Thymus (tissue), 14 donors: ENCODE data around the gene MS4A15. TPM values are rescaled to one million over a fixed set of nuclear protein-coding genes. Genes with fewer than 3 reads are reported as not detected.
A peak's percentile ranks its signal among the peaks of the same experiment; 100 is the strongest.
"Not testable (repeated sequence)": the region's sequence is repeated elsewhere in the genome, so short reads cannot be mapped to it uniquely, and the experiment has no call there.

Experiments
- DNase-seq, 9 donors: peaks; one replicate each; pipeline ENCODE4 v3.0.0-alpha.2; 2013; ENCODE audit warnings: low spot score in 9 of 9, low read depth in 6 of 9, missing footprints in 1 of 9
- H3K27ac ChIP-seq, 2 donors: one replicate each; pipeline ENCODE4 v1.5.1; 2013; ENCODE audit warnings: control low read depth in 1 of 2, low read depth in 1 of 2, low read length in 1 of 2, mild to moderate bottlenecking in 1 of 2, moderate library complexity in 1 of 2
- H3K27me3 ChIP-seq, 2 donors: one replicate each; pipeline ENCODE4 v1.5.1; 2013; ENCODE audit warnings: low read length in 1 of 2; ENCODE audit not compliant: control insufficient read depth in 2 of 2, insufficient read depth in 1 of 2
- H3K36me3 ChIP-seq, 2 donors: one replicate each; pipeline ENCODE4 v1.5.1; 2013; ENCODE audit warnings: low read length in 1 of 2, mild to moderate bottlenecking in 1 of 2, moderate library complexity in 1 of 2; ENCODE audit not compliant: control insufficient read depth in 2 of 2, insufficient read depth in 2 of 2
- H3K4me1 ChIP-seq, 2 donors: one replicate each; pipeline ENCODE4 v1.5.1; 2013; ENCODE audit warnings: low read length in 2 of 2; ENCODE audit not compliant: control insufficient read depth in 2 of 2, insufficient read depth in 2 of 2
- H3K4me3 ChIP-seq, 2 donors: one replicate each; pipeline ENCODE4 v1.5.1; 2013; ENCODE audit warnings: low read length in 2 of 2, control low read depth in 1 of 2, mild to moderate bottlenecking in 1 of 2
- H3K9me3 ChIP-seq, 2 donors: one replicate each; pipeline ENCODE4 v1.5.1; 2013; ENCODE audit warnings: low read length in 1 of 2, mild to moderate bottlenecking in 1 of 2; ENCODE audit not compliant: control insufficient read depth in 2 of 2, insufficient read depth in 1 of 2
- WGBS: extraction: QIAGEN DNeasy Blood & Tissue Kit; methylation state at CpG from one replicate; pipeline ENCODE4 v1.1.7; 2013; 5-methylcytosine and 5-hydroxymethylcytosine counted together
- long read RNA-seq, 10 donors: transcript quantifications; one replicate each; lab custom pipeline, GENCODE V29; 2026
- polyA plus RNA-seq: library from polyadenylated mRNA; stranded (reverse); fragments of 200-250 nt; gene quantifications from one replicate; pipeline ENCODE4 v1.2.3, GENCODE V29; 2013
- total RNA-seq: library from RNA; stranded (reverse); fragments of 120-200 nt; gene quantifications from one replicate; pipeline ENCODE4 v1.2.4, GENCODE V29; 2013
- donor health status: healthy.

MS4A15 gene, protein sequence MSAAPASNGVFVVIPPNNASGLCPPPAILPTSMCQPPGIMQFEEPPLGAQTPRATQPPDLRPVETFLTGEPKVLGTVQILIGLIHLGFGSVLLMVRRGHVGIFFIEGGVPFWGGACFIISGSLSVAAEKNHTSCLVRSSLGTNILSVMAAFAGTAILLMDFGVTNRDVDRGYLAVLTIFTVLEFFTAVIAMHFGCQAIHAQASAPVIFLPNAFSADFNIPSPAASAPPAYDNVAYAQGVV
- total RNA-seq (not detected), polyA plus RNA-seq (0.23 TPM)
- long read RNA-seq, donor 1 = 0 reads
- long read RNA-seq, donor 2 = 0 reads
- long read RNA-seq, donor 3 = 0 reads
- long read RNA-seq, donor 4 = 0 reads
- long read RNA-seq, donor 5 = 0 reads
- long read RNA-seq, donor 6 = 0 reads
- long read RNA-seq, donor 7 = 0 reads
- long read RNA-seq, donor 8 = 0 reads
- long read RNA-seq, donor 9 = 0 reads
- long read RNA-seq, donor 10 = 0 reads

DNA sequence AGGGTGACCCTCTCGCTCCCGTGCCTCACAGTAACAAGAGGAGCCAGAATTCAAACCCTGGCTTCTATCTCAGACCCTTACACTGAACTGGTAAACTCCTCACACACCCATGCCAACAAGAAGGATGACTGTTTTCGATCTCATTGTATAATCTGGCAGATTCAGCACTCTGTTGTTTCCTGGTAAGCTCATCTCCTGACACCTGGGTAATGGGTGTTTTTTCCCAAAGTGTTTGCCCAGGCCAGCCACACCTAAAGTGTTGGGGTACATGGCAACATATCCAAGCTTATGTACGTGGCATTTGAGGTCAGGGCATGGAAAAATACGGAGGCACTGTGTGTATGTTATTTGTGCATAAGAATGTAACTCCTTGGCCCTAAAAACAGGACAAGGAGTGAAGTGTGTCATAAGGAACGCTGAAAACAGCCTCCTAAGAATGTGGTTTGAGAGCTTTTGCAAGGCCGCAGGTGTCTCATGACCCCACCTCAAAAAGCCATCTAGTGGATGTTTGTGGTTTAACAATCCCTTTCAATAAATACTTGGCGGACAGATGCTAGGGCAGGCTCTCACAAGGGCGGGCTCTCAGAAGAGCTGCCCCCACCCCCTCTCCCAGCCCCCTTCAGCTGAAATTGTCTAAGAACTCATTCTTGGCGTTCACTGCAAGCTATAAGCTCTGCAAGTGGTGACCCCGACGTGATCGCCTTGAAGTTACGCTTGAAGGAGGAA is at the start of gene MS4A15:
Gene MS4A15, plus strand, starts transcription at position 561 of the 726 bp plus-strand sequence. CDS start 6,867 bp downstream, outside the sequence.
- 62% methylated on average over 14 of the region's 14 CpGs for WGBS
- Histone ChIP-seq H3K4me1 (peaks cover 0 to 11% of the 10 kb centered on the region in 2 donors), H3K27me3 (no peaks in the 10 kb centered on the region), H3K4me3 (no peak within 1 kb of the TSS), H3K9me3 (no peaks in the 10 kb centered on the region), H3K36me3 (no peaks in the 10 kb centered on the region), H3K27ac (no peak within 1 kb of the TSS)
- DNase-seq = peak in 8 of 9 donors; percentile 23 to 73 (median 34)

DNA sequence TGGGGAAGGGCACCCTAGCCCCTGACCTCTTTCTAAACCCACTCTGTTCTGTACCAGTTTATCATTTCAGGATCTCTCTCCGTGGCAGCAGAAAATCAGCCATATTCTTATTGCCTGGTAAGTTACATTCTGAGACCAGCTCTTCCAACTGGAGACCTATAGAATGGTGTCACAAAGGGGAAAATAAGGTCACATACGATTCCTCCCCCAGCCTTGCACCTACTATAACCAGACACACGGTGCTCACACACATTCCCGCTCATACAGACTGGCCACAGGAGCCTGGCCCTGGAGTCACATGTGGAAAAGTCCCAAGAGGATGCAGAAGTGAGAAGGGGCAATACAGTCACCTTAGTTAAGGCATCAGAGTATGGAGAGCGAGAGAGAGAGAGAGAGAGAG is 49.7 kb upstream of the MS4A15 start:
- Histone ChIP-seq H3K4me1 (no peaks in the 10 kb centered on the region), H3K9me3 (no peaks in the 10 kb centered on the region), H3K4me3 (no peak overlapping the region), H3K27me3 (peaks cover 0 to 3% of the 10 kb centered on the region in 2 donors), H3K27ac (no peak overlapping the region), H3K36me3 (no peaks in the 10 kb centered on the region)
- DNase-seq = no peak
- WGBS = 90% methylated on average over 5 of the region's 5 CpGs

DNA sequence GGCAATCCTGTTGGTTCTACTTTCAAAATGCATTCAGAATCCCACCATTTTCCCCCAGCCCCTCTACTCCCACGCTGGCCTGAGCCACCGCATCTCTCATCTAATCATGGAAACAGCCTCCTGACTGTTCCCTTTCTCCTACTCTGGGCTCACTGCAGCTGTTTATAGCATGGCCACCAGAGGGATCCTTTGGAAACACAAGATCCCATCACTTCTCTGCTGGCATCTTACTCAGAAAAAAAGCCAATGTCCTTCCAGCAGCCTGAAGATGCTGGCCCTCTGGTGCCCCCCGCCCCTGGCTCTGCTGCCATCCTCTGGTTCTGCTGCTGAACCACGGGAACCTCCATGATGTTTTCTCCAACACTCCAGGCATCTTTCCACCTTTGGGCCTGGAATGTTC is 46.2 kb upstream of the MS4A15 start:
- 94% methylated on average over 4 of the region's 4 CpGs for WGBS
- no peak overlapping the region for H3K27ac ChIP-seq
- no peak overlapping the region for H3K4me3 ChIP-seq
- H3K9me3 ChIP-seq = no peaks in the 10 kb centered on the region
- H3K27me3 ChIP-seq = peaks cover 0 to 3% of the 10 kb centered on the region in 2 donors
- H3K36me3 ChIP-seq = no peaks in the 10 kb centered on the region
- no peak for DNase-seq
- no peaks in the 10 kb centered on the region for H3K4me1 ChIP-seq

DNA sequence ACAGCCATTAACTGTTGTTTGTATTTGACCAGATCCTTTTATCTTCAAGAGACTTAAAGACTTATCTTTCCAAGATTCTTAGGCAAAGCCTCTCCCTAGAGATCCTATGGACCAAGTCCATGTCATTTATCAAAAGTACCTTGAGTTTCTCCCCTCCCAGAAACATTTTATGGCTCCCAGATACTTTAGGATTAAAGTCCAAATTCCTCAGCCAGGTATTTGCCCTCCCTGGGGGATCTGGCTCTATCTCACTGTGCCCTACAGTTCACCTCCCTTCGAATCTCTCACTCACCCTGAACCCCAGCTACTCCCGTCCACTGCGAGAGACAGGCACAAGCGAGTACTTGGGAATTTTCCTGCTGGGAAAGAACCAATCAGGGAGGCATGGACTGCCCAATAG is 45.4 kb upstream of the MS4A15 start:
- no peaks in the 10 kb centered on the region for H3K9me3 ChIP-seq
- peaks cover 0 to 3% of the 10 kb centered on the region in 2 donors for H3K27me3 ChIP-seq
- no peaks in the 10 kb centered on the region for H3K36me3 ChIP-seq
- no peak overlapping the region for H3K27ac ChIP-seq
- no peak for DNase-seq
- WGBS = 93% methylated on average over 4 of the region's 4 CpGs
- no peaks in the 10 kb centered on the region for H3K4me1 ChIP-seq
- H3K4me3 ChIP-seq = no peak overlapping the region

DNA sequence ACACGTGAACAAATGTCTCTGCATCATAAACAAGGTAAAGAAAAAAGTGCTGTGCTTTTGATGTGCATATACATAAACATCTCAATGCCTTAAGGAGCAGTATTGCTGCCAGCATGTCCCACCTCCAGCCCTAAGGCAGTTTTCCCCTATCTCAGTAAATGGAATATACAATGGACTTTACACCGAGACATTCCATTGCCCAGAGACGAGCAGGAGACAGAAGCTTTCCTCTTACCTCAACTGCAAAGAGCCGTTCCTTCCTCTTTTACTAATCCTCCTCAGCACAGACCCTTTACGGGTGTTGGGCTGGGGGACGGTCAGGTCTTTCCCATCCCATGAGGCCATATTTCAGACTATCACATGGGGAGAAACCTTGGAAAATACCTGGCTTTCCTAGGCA is 43.2 kb upstream of the MS4A15 start:
- H3K4me1 ChIP-seq, H3K27ac ChIP-seq, DNase-seq, H3K36me3 ChIP-seq, H3K27me3 ChIP-seq, H3K4me3 ChIP-seq, H3K9me3 ChIP-seq: not testable (repeated sequence)
- WGBS = 76% methylated on average over 6 of the region's 6 CpGs

DNA sequence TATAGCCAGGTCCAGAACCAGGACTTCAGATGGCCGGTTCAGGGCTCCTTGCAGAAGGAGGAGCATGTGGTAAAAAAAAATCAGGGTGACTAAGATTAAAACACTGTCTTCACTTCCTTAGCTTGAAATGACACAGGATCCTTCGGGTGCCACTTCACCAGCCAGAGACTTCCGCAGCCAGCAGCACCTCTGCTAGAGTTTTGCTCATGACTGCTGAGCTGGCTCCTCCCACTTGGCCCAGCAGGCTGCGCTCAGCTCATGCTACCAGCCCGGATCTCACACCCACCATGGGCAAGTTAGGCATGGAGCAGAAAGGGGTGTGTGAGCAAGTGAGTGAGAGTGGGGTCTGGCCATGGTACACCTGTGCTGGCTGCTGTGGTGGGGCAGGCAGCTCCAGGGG is 38.7 kb upstream of the MS4A15 start:
- H3K27ac ChIP-seq = no peak overlapping the region
- H3K27me3 ChIP-seq = peaks cover 0 to 2% of the 10 kb centered on the region in 2 donors
- no peak overlapping the region for H3K4me3 ChIP-seq
- peaks cover 0 to 8% of the 10 kb centered on the region in 2 donors for H3K9me3 ChIP-seq
- H3K4me1 ChIP-seq = no peaks in the 10 kb centered on the region
- H3K36me3 ChIP-seq = no peaks in the 10 kb centered on the region
- WGBS = 95% methylated on average over 5 of the region's 5 CpGs
- no peak for DNase-seq

DNA sequence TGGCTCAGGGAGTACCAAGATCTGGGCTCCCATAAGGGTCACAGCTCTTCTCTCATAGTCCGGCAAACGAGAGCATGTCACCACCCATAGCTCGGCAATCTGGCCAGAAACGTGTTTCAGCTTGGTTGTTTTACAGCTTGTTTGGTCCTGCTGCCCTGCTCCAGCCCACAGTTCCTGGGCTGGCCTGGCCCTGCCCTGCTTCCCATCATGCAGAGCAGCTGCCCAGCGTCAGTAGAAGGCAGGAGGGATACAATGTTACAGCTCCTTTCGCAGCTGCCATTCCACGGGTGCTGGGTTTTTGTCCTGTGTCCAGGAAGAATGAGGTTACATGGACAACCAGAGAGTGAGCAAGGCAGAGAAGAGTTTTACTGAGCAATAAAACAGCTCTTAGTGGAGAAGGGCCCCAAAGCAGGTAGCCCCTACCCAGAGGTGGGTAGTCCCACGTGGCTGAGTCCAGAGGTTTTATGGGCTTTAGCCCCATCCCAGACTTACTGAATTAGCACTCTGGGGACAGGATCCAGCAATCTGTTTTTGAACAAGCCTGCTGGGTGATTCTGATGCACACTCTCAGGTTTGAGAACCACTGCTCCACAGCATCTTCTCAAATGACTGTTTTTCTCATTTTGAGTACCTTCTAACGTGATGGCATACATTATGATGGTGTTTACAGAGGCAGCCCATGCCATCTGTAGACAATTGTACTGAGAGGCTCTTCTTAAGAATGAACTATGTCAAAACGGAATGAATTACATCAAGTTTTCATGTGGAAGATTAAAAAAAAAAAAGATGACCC is 37.9 kb upstream of the MS4A15 start:
- no peak for DNase-seq
- WGBS = 94% methylated on average over 10 of the region's 10 CpGs

DNA sequence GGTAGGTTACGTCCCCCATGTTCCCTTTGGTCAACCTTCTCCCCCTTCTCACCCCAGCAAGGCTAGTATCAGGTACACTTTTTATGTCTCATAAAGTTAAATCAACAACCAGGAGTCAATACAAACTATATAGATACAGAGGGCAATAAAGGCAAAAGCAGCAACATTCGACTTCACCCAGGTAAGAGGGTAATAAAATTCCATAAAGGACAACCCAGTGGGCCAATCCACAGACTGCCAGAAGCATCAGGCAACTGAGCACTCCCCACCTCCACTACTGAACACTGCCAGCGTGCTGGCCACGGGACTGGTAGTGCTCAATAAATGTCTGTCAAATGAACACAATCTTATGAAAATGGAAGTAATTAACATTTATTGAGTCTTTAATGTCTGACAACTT is 37.3 kb upstream of the MS4A15 start:
- DNase-seq = no peak
- no peaks in the 10 kb centered on the region for H3K4me1 ChIP-seq
- no peaks in the 10 kb centered on the region for H3K36me3 ChIP-seq
- H3K27ac ChIP-seq = no peak overlapping the region
- no peak overlapping the region for H3K4me3 ChIP-seq
- peaks cover 0 to 8% of the 10 kb centered on the region in 2 donors for H3K9me3 ChIP-seq
- WGBS = 94% methylated on average over 4 of the region's 4 CpGs
- H3K27me3 ChIP-seq = peaks cover 0 to 2% of the 10 kb centered on the region in 2 donors

More for the DNA sequence above, 37.9 kb upstream of the MS4A15 start:
- no peak overlapping the region for H3K4me3 ChIP-seq
- H3K9me3 ChIP-seq = peaks cover 0 to 8% of the 10 kb centered on the region in 2 donors
- no peaks in the 10 kb centered on the region for H3K4me1 ChIP-seq
- H3K27ac ChIP-seq = no peak overlapping the region
- H3K36me3 ChIP-seq = no peaks in the 10 kb centered on the region
- H3K27me3 ChIP-seq = peaks cover 0 to 2% of the 10 kb centered on the region in 2 donors
